Testis (tissue), 3 donors: ENCODE results near the gene LILRA5. TPM values are rescaled to one million over a fixed set of nuclear protein-coding genes. Genes with fewer than 3 reads are reported as not detected.

Source experiments
- DNase-seq: peaks from one replicate; pipeline ENCODE4 v3.0.0-alpha.2; 2019
- H3K27ac ChIP-seq, 2 donors: fragments of 200-600 bp; sonication (generic); one replicate each; pipeline ENCODE4 v1.5.1; 2019
- H3K27me3 ChIP-seq: fragments of 200-600 bp; sonication (generic); one replicate; pipeline ENCODE4 v1.5.1; 2019
- H3K36me3 ChIP-seq: fragments of 200-600 bp; sonication (generic); one replicate; pipeline ENCODE4 v1.5.1; 2017; ENCODE audit warnings: low read depth; ENCODE audit errors: missing control alignments
- H3K4me1 ChIP-seq: fragments of 200-600 bp; sonication (generic); one replicate; pipeline ENCODE4 v1.5.1; 2019
- H3K4me3 ChIP-seq, 2 donors: fragments of 200-600 bp; sonication (generic); one replicate each; pipeline ENCODE4 v1.5.1; 2017 to 2019
- H3K9me3 ChIP-seq: fragments of 200-600 bp; sonication (generic); one replicate; pipeline ENCODE4 v1.5.1; 2017
- POLR2A ChIP-seq: fragments of 450-650 bp; IDR thresholded peaks from one replicate; pipeline ENCODE4 v1.6.1; 2017; ENCODE audit warnings: antibody characterized with exemption, mild to moderate bottlenecking, moderate library complexity
- WGBS, 2 donors: methylation state at CpG; one replicate each; pipeline ENCODE4 v1.1.5; 2018; 5-methylcytosine and 5-hydroxymethylcytosine counted together
- intact Hi-C: fragments of 100-400 bp; cut with DNase I; formaldehyde crosslinking; loops from one replicate; pipeline ENCODE4 v1.15.1; 2023; ENCODE audit warnings: low total_unique reads
- polyA plus RNA-seq: library from polyadenylated mRNA; stranded (reverse); fragments of 350-450 nt; fragmentation: Illumina TruSeq; extraction: RNeasy Lipid Tissue Mini Kit (QIAGEN cat#74804); gene quantifications from one replicate; pipeline ENCODE4 v1.2.3, GENCODE V29; 2014; ENCODE audit warnings: low read depth, low replicate concordance; ENCODE audit not compliant: insufficient read depth
- total RNA-seq, 2 donors: library from RNA; depleted of rRNA; stranded (reverse); fragments of >200 nt; gene quantifications; one replicate each; pipeline ENCODE4 v1.2.3, GENCODE V29; 2016
- TF ChIP-seq, protein P1 (sequence below), 3 experiments: fragments of 450-650 bp in 2 of 3; fragments of 200-600 bp in 1 of 3; sonication (generic) in 1 of 3; IDR thresholded peaks; one replicate each; pipeline ENCODE4 v1.5.1; 2016 to 2019; ENCODE audit warnings: antibody characterized with exemption in 3 of 3, mild to moderate bottlenecking in 2 of 3, moderate library complexity in 1 of 3

The LILRA5 gene
- total and polyA plus RNA-seq, 3 donors from 2014 or later = 1.1 to 1.4 (median 1.2) TPM

DNA sequence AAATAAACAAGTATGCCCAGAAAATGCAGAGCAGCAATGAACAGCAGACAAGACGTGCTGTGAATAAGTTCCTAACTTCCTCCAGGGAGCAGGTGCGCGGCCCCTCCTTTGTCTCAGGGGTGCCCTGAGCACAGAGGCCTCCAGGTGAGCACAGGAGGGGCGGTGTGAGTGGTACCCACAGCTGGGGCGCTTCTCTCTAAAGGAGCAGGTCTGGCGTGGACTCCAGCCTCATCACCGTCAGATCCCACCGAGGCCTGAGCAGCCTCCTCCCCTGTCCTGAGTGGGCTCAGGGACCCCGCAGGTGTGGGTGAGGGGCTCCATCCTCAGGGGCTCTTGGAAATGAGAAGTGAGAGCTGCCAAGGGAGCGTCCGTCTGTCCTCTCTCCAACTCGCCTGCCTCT is 3.2 kb downstream of the LILRA5 start:
- no peak overlapping the region for H3K4me3 ChIP-seq
- H3K4me1 ChIP-seq = no peaks in the 10 kb centered on the region
- no peaks in the 10 kb centered on the region for H3K27me3 ChIP-seq
- no peaks in the 10 kb centered on the region for H3K9me3 ChIP-seq
- WGBS, 2 donors = 75 to 88% methylated on average over 11 to 12 of the region's 12 CpGs
- no peak for DNase-seq
- TF ChIP-seq POLR2A = no peak
- TF ChIP-seq, protein P1, sequence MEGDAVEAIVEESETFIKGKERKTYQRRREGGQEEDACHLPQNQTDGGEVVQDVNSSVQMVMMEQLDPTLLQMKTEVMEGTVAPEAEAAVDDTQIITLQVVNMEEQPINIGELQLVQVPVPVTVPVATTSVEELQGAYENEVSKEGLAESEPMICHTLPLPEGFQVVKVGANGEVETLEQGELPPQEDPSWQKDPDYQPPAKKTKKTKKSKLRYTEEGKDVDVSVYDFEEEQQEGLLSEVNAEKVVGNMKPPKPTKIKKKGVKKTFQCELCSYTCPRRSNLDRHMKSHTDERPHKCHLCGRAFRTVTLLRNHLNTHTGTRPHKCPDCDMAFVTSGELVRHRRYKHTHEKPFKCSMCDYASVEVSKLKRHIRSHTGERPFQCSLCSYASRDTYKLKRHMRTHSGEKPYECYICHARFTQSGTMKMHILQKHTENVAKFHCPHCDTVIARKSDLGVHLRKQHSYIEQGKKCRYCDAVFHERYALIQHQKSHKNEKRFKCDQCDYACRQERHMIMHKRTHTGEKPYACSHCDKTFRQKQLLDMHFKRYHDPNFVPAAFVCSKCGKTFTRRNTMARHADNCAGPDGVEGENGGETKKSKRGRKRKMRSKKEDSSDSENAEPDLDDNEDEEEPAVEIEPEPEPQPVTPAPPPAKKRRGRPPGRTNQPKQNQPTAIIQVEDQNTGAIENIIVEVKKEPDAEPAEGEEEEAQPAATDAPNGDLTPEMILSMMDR (IDR thresholded peaks at IDR 0.05) = no peak
- H3K27ac ChIP-seq = no peak overlapping the region
- H3K36me3 ChIP-seq = no peaks in the 10 kb centered on the region
- intact Hi-C loops = no loop called here

DNA sequence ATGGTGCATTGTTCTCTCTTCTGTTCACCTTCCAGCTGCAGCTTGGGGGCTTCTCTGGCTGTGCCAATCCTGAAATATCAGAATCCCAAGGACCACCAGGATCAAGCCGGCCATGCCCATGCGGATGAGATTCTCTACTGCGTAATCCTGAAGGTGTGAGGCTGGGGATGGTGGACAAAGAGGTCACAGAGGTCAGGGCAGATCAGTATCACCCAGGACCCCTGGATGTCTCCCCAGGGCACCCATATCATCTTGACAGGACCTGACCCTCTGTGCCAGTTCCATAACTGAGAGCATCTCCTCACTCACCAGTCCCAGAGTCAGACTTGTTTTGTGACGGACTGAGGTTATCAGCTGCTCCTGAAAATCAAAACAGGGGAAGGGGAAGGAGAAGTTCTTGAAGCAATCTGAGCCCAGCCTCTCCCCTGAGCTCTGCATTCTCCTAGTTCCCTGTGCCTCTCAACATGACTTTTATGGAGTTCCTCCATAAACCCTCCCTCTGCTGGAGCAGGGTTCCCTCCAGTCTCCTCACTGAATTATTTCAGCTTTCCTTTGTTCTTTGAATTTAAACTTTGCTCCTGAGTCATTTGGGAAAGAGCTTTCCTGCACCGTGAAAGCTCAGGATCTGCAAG is 5.5 kb downstream of the LILRA5 start:
- Histone ChIP-seq H3K4me3 (no peak overlapping the region), H3K27ac (no peak overlapping the region), H3K36me3 (no peaks in the 10 kb centered on the region), H3K4me1 (no peaks in the 10 kb centered on the region), H3K27me3 (no peaks in the 10 kb centered on the region), H3K9me3 (no peaks in the 10 kb centered on the region)
- intact Hi-C loops = no loop called here
- WGBS, 2 donors = 84 to 87% methylated on average over 4 to 5 of the region's 5 CpGs
- no peak for TF ChIP-seq POLR2A
- TF ChIP-seq, protein P1 (IDR thresholded peaks at IDR 0.05) = no peak
- DNase-seq = no peak

DNA sequence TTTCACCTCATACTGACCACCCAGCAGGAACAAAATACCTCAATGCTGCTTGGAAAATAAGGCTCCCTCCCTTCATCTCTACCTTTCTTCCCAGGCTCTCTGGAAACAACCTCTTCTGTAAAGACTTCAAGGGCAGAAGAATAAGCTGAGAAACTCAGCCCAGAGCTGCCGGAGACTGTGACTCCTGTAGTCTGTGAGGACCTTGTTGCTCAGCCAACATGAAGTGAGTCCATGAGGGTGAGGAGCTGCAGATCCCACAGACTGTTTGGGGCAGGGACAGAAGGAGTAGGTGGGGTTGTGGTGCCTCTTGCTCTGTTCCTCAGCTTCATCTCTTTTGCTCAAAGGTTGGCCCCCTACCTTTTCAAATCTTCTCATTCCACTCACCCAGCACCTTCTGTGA is 7.8 kb downstream of the LILRA5 start:
- Histone ChIP-seq H3K27ac (no peak overlapping the region), H3K27me3 (no peaks in the 10 kb centered on the region), H3K4me3 (no peak overlapping the region), H3K36me3 (no peaks in the 10 kb centered on the region), H3K4me1 (no peaks in the 10 kb centered on the region), H3K9me3 (no peaks in the 10 kb centered on the region)
- intact Hi-C loops = no loop called here
- WGBS, 2 donors = 77 to 80% methylated on average over 1 of the region's 1 CpG
- DNase-seq = no peak
- TF ChIP-seq, protein P1 (IDR thresholded peaks at IDR 0.05) = no peak
- TF ChIP-seq POLR2A = no peak

DNA sequence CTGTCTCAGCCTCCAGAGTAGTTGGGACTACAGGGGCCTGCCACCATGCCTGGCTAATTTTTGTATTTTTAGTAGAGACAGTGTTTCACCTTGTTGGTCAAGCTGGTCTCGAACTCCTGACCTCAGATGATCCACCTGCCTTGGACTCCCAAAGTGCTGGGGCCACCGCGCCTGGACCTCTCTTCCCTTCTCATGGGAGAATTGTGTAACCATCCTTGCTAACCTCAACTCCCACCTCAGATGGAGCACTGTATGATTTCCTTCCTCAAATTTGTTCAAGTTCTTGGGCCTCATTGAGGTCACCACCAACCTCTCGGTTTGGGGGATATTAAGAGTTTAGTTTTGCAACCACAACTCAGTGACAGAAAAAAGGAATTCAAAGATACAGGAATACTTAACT is 10.7 kb downstream of the LILRA5 start:
- no peaks in the 10 kb centered on the region for H3K9me3 ChIP-seq
- DNase-seq = no peak
- 69 to 77% methylated on average over 4 of the region's 4 CpGs for WGBS, 2 donors
- no peaks in the 10 kb centered on the region for H3K36me3 ChIP-seq
- no peaks in the 10 kb centered on the region for H3K4me1 ChIP-seq
- TF ChIP-seq, protein P1 (IDR thresholded peaks at IDR 0.05) = no peak
- no peak for TF ChIP-seq POLR2A
- no peaks in the 10 kb centered on the region for H3K27me3 ChIP-seq
- intact Hi-C loops = no loop called here
- H3K27ac ChIP-seq = no peak overlapping the region
- no peak overlapping the region for H3K4me3 ChIP-seq

DNA sequence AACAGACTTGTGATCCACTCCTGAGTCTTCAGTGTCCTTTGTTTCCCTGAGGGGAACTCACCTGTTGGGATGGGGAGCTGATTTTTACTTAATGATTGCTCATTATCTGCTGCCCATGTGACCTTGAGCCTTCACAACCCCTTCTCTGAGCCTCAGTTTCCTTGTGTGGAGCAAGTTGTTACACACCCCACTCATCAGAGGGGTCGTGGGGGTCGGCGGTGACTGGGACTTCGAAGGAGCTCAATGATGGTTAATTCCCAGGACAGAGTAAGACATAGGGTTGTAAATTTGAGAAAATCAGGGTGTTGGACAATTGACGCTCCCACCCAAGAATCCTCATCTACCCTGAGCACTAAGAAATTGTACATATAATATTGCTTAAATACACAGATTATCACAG is 13.5 kb downstream of the LILRA5 start:
- WGBS, 2 donors = 78 to 92% methylated on average over 5 of the region's 5 CpGs
- intact Hi-C loops = no loop called here
- H3K9me3 ChIP-seq = no peaks in the 10 kb centered on the region
- H3K4me1 ChIP-seq = no peaks in the 10 kb centered on the region
- no peaks in the 10 kb centered on the region for H3K36me3 ChIP-seq
- no peak for DNase-seq
- no peak for TF ChIP-seq POLR2A
- TF ChIP-seq, protein P1 (IDR thresholded peaks at IDR 0.05) = no peak
- no peak overlapping the region for H3K4me3 ChIP-seq
- H3K27ac ChIP-seq = no peak overlapping the region
- H3K27me3 ChIP-seq = no peaks in the 10 kb centered on the region
